Right lobe of liver (tissue), 6 donors: ENCODE measurements around the gene ATP1B2. TPM values are rescaled to one million over a fixed set of nuclear protein-coding genes. Genes with fewer than 3 reads are reported as not detected.
A peak's percentile ranks its signal among the peaks of the same experiment; 100 is the strongest.

Source experiments
- ATAC-seq, 4 donors: fragments of 200-7000 bp; cut with Tn5 transposase; one replicate each; pipeline ENCODE4 v1.9.1; 2020; ENCODE audit warnings: mild to moderate bottlenecking in 4 of 4, moderate library complexity in 4 of 4
- DNase-seq, 3 donors: peaks; one replicate each; pipeline ENCODE4 v3.0.0-alpha.2; 2020
- H3K27ac ChIP-seq, 3 donors: fragments of 200-600 bp; one replicate each; pipeline ENCODE4 v1.8.0; 2022
- H3K27me3 ChIP-seq, 2 donors: fragments of 200-600 bp; one replicate each; pipeline ENCODE4 v1.8.0; 2022
- H3K36me3 ChIP-seq, 4 donors: fragments of 200-600 bp; sonication (generic) in 1 of 4; one replicate each; pipeline versions ENCODE4 v1.5.1 to v1.8.0; 2017 to 2022; ENCODE audit warnings: control low read depth in 1 of 4
- H3K4me1 ChIP-seq, 4 donors: fragments of 200-600 bp; sonication (generic) in 1 of 4; one replicate each; pipeline versions ENCODE4 v1.5.1 to v1.8.0; 2017 to 2022; ENCODE audit warnings: control low read depth in 1 of 4
- H3K4me3 ChIP-seq, 3 donors: fragments of 200-600 bp; one replicate each; pipeline ENCODE4 v1.8.0; 2022
- H3K9me3 ChIP-seq, 4 donors: fragments of 200-600 bp; sonication (generic) in 1 of 4; one replicate each; pipeline versions ENCODE4 v1.5.1 to v1.8.0; 2017 to 2022; ENCODE audit warnings: control low read depth in 1 of 4
- POLR2A ChIP-seq: fragments of 450-650 bp; IDR thresholded peaks from one replicate; pipeline ENCODE4 v1.6.1; 2017; ENCODE audit warnings: antibody characterized with exemption, mild to moderate bottlenecking
- WGBS: methylation state at CpG from one replicate; pipeline ENCODE4 v1.1.6; 2018; ENCODE audit warnings: low coverage, low lambda C conversion rate; ENCODE audit not compliant: insufficient coverage; ENCODE audit errors: missing lambda C conversion rate; 5-methylcytosine and 5-hydroxymethylcytosine counted together
- intact Hi-C, 2 donors: fragments of 100-400 bp; cut with DNase I; formaldehyde crosslinking; loops; one replicate each; pipeline versions ENCODE4 v1.11.2 to v1.14.1; 2022
- total RNA-seq, 6 experiments: library from RNA; depleted of rRNA in 2 of 6; stranded (reverse); fragments of >200 nt in 2 of 6; fragmentation: NEBNext Ultra II Directional in 3 of 6; extraction: Animal tissue kit (Norgen Biotek cat#: 25700) in 3 of 6; gene quantifications; one replicate each; pipeline versions ENCODE4 v1.1.0 to v1.2.4, GENCODE V29; 2016 to 2023
- TF ChIP-seq, protein P1 (sequence below), 4 donors: fragments of 200-600 bp in 3 of 4; fragments of 450-650 bp in 1 of 4; IDR thresholded peaks; one replicate each; pipeline versions ENCODE4 v1.5.1 to v1.8.0; 2016 to 2022; ENCODE audit warnings: antibody characterized with exemption in 4 of 4, mild to moderate bottlenecking in 2 of 4
- donor health status: DM: no; HTN: yes; CAD: no.
- donor health status: DM: no; HTN: no; CAD: no.
- donor health status: DM: no; HTN: no; CAD: no.
- donor health status: DM: no; HTN: yes; CAD: no.
- donor health status: DM: no; HTN: yes; CAD: no.

Gene ATP1B2
- total RNA-seq, 6 experiments from 2014 or later: 0.43 to 1.7 (median 0.91) TPM

DNA sequence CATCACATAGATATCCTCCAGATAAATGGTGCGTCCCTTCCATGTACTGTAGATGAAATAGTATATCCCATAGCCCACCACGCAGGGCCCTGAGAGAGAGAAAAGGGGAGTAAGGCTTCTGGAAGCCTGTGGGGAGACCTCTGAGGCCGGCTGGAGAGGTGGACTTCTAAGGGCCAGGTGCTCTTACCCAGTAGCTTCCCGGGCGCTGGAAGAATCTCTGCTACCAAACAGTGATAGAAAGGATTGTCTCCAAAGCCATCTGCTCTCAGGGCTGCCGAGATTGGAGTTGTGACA, 23.8 kb upstream of the ATP1B2 start:
- Histone ChIP-seq H3K27me3 (no peaks in the 10 kb centered on the region), H3K36me3 (no peaks in the 10 kb centered on the region), H3K4me3 (peak overlapping the region; percentile 59 to 88 (median 87)), H3K9me3 (no peaks in the 10 kb centered on the region), H3K27ac (peak overlapping the region; percentile 91 to 98 (median 93)), H3K4me1 (peaks cover 0 to 64% (median 26%) of the 10 kb centered on the region in 4 donors)
- TF ChIP-seq POLR2A: no peak
- TF ChIP-seq, protein P1, sequence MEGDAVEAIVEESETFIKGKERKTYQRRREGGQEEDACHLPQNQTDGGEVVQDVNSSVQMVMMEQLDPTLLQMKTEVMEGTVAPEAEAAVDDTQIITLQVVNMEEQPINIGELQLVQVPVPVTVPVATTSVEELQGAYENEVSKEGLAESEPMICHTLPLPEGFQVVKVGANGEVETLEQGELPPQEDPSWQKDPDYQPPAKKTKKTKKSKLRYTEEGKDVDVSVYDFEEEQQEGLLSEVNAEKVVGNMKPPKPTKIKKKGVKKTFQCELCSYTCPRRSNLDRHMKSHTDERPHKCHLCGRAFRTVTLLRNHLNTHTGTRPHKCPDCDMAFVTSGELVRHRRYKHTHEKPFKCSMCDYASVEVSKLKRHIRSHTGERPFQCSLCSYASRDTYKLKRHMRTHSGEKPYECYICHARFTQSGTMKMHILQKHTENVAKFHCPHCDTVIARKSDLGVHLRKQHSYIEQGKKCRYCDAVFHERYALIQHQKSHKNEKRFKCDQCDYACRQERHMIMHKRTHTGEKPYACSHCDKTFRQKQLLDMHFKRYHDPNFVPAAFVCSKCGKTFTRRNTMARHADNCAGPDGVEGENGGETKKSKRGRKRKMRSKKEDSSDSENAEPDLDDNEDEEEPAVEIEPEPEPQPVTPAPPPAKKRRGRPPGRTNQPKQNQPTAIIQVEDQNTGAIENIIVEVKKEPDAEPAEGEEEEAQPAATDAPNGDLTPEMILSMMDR (IDR thresholded peaks at IDR 0.05): no peak
- ATAC-seq (peak in 1 of 4 donors; percentile 1), DNase-seq (no peak)
- intact Hi-C loops: no loop called here
- 7% methylated on average over 6 of the region's 6 CpGs for WGBS

DNA sequence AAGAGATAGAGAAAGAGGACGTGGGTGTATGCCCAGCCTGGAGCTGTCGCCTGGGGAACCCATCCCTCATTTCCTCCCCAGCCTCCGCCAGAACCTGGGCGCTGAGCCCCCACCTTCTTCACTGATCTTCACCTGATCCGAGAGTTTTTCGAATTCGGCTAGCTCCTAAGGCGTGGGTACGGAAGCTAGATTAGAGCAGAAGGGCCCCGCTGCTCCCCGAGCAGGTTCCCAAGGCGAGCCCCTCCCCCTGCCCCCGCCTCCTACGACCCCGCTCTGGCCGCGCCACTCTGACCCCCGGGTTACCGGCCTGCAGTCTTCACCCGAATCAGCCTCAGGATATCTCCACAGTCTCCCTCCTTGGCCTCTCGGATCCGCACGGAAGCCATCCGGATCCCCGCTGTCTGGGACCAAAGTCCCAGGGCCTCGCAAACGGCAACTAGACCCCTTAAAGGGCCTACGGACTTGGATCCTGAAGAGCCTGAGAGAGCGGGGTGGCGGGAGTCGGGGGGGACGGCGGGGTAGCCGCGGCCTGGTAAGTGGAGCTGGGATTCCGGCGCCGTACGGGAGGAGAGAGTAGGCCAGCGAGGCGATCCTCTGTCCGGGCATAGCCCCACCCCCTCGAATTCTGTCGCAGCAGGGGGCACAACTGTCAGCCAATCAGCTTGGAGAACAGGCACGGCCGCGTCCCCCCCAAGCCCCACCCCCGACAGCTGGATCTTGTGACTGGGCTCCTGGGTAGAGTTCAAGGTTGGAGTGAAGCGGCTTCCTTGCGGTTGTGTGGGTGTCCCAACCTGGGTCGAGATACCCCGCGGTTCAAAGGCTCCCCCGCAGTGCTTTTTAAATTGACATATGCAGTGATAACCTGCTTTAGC, 23.2 kb upstream of the ATP1B2 start, which contains the start of gene SAT2:
SAT2 (minus strand) TSS at position 572 of the 872 bp plus-strand sequence; CDS start at position 386, 186 bp downstream.
- Histone ChIP-seq H3K9me3 (no peaks in the 10 kb centered on the region), H3K27ac (peak within 1 kb of the TSS; percentile 91 to 98 (median 93)), H3K4me3 (peak within 1 kb of the TSS; percentile 59 to 88 (median 87)), H3K27me3 (no peaks in the 10 kb centered on the region), H3K4me1 (peaks cover 0 to 70% (median 29%) of the 10 kb centered on the region in 4 donors), H3K36me3 (no peaks in the 10 kb centered on the region)
- 0% methylated on average over 23 of the region's 54 CpGs for WGBS
- ATAC-seq (peak; percentile 83 to 91 (median 86)), DNase-seq (peak; percentile 96 to 98 (median 96))
- intact Hi-C loops: no loop called here
- TF ChIP-seq, protein P1 (IDR thresholded peaks at IDR 0.05): no peak
- peak; percentile 89 for TF ChIP-seq POLR2A

DNA sequence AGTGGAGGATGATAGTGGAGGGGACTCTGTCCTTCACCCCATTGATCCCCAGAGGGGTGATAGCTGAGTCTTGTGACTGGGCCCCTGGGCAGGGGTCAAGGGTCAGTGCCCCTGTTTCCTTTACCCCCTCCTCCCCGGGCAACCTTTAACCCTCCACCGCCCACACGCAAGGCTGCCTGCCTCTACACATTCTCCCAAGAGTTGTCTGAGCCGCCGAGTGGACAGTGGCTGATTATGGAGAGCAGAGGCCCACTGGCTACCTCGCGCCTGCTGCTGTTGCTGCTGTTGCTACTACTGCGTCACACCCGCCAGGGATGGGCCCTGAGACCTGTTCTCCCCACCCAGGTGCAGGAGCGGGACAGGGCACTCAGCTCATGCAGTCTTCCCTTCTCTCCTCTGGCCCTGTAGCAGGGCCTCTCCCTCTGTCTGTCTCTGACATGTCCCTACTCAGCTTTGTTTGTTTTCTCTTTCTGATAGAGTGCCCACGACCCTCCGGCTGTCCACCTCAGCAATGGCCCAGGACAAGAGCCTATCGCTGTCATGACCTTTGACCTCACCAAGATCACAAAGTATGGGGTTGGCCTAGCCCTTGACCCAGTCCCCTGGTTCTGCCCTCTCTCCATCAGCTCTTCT, 20.7 kb upstream of the ATP1B2 start, which contains the start of gene SHBG:
SHBG (plus strand) TSS at position 197 of the 633 bp plus-strand sequence; CDS start at position 235, 38 bp downstream.
- TF ChIP-seq POLR2A: no peak
- TF ChIP-seq, protein P1 (IDR thresholded peaks at IDR 0.05): no peak
- 20% methylated on average over 8 of the region's 13 CpGs for WGBS
- DNase-seq (peak in 1 of 3 donors; percentile 57), ATAC-seq (no peak)
- no peaks in the 10 kb centered on the region for H3K9me3 ChIP-seq
- no peak within 1 kb of the TSS for H3K4me3 ChIP-seq
- no peaks in the 10 kb centered on the region for H3K27me3 ChIP-seq
- H3K36me3 ChIP-seq: no peaks in the 10 kb centered on the region
- H3K4me1 ChIP-seq: peaks cover 0 to 64% (median 24%) of the 10 kb centered on the region in 4 donors
- intact Hi-C loops: loop anchor here (10.0 kb wide), 1 partner anchor 55 kb away; the partner anchor contains the start of genes TP53 (in 2 of the 2) and WRAP53 (in 2 of the 2)
- H3K27ac ChIP-seq: peak within 1 kb of the TSS in 1 of 3 donors; percentile 91
